HUES48 (cell line): ENCODE results near the gene THRB.

Experiments used
- H3K27ac ChIP-seq: one replicate; pipeline ENCODE4 v1.7.0; 2013; ENCODE audit warnings: low read depth, low read length, inconsistent platforms
- H3K27me3 ChIP-seq: 2 replicates; pipeline ENCODE4 v1.6.1; 2013; ENCODE audit warnings: mild to moderate bottlenecking, low read length; ENCODE audit not compliant: control insufficient read depth, insufficient read depth
- H3K36me3 ChIP-seq: 2 replicates; pipeline ENCODE4 v1.6.1; 2013; ENCODE audit warnings: low read length; ENCODE audit not compliant: control insufficient read depth, insufficient read depth
- H3K4me1 ChIP-seq: 2 replicates; pipeline ENCODE4 v1.6.1; 2013; ENCODE audit warnings: mild to moderate bottlenecking, low read length; ENCODE audit not compliant: control insufficient read depth, insufficient read depth
- H3K4me3 ChIP-seq: 2 replicates; pipeline ENCODE4 v1.5.1; 2013; ENCODE audit warnings: mild to moderate bottlenecking, low read depth, low read length
- H3K9ac ChIP-seq: 2 replicates; pipeline ENCODE4 v1.6.1; 2013; ENCODE audit warnings: mild to moderate bottlenecking, low read depth, low read length, moderate library complexity
- H3K9me3 ChIP-seq: 2 replicates; pipeline ENCODE4 v1.6.1; 2013; ENCODE audit warnings: low read length; ENCODE audit not compliant: control insufficient read depth, insufficient read depth

The THRB gene

DNA sequence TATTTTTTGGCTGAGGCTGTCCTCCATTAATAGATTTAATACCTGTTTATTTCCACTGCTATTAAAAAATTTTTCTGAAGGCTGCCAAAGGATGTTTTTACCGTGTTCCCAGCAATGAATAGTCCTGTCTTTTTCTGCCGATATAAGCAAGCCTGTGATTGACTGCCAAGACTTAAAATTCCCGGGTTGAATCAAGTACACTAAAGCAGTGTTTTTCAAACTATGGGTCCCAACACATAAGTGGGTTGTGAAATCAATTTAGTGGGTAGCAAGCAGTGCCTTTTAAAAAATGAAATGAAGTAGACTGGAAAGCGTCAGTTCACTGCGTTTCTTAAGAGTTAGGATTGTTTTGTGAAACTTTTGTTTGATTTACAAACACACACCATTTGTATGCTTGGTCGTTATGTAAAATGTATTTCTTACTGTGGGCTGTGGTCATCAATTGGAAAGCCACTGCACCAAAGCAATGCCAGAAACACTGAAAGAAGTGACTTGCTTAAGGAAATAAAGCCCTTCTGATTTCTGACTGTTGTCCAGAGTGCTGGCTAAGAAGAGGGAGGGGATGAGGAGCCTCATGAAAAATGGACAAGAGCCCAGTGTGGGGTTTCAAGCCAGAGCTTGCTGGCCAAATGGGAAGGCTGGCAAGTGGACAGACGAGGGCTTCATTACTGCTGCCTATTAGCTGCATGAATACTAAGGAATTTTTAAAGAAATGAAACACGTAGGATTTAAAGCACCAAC, 206.0 kb downstream of the THRB start:
- Histone ChIP-seq H3K4me3 (no peak overlapping the region), H3K36me3 (no peaks in the 10 kb centered on the region), H3K27me3 (no peaks in the 10 kb centered on the region), H3K27ac (no peak overlapping the region), H3K9ac (no peak overlapping the region), H3K4me1 (no peaks in the 10 kb centered on the region), H3K9me3 (no peaks in the 10 kb centered on the region)

DNA sequence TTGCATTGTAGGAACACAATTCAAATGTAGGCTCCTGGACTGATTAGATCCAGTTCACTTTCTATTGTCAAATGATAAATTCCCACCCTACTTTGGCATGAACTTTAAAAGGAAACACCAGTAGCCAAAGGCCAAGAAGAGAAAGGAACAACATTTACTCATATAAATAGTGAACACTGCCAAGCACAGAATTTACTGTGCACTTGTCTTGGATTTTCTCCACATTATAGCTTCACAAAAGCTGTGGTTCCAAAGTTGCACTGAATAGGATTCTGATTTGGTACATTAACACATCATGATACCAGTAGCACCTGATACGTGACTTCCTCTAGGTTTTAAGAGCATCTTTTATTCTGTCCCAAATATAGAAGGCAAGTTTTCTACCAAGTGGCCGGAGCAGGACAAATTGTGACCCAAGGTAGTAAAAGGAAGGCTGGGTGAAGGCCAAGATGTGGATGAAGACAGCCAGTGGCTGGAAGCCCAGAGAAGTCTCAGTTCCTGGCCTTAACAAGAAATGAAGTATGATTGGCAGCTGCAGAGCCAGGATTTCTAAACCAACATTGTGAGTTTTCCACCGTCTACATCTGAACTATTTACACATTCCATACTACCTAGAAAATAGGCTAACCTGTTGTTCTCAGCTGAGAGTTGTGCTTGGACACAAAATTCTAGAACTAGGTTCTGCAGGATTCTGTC, 206.7 kb downstream of the THRB start:
- H3K27me3 ChIP-seq: no peaks in the 10 kb centered on the region
- H3K9ac ChIP-seq: no peak overlapping the region
- H3K36me3 ChIP-seq: no peaks in the 10 kb centered on the region
- no peak overlapping the region for H3K4me3 ChIP-seq
- no peaks in the 10 kb centered on the region for H3K9me3 ChIP-seq
- no peaks in the 10 kb centered on the region for H3K4me1 ChIP-seq
- no peak overlapping the region for H3K27ac ChIP-seq

DNA sequence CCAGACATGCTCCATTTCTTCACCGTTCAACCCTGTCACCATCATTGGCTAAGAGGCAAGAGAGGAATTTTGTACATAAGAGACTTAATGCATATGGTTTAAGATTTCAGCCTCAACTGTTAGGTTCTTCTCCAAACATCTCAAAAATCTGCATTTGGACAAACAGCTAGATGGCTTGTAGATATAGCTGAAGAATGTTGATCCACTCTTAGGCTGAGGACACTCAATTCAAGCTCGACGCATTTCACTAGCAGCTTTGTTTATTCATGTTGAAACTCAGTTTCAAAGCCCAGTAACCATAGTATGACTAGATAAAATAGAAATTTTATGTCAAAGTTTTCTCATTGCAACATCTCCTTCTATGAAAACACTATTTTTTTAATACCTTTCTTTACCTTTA, 208.2 kb downstream of the THRB start:
- Histone ChIP-seq H3K4me1 (no peaks in the 10 kb centered on the region), H3K9ac (no peak overlapping the region), H3K27me3 (no peaks in the 10 kb centered on the region), H3K27ac (no peak overlapping the region), H3K4me3 (no peak overlapping the region), H3K9me3 (no peaks in the 10 kb centered on the region), H3K36me3 (no peaks in the 10 kb centered on the region)

DNA sequence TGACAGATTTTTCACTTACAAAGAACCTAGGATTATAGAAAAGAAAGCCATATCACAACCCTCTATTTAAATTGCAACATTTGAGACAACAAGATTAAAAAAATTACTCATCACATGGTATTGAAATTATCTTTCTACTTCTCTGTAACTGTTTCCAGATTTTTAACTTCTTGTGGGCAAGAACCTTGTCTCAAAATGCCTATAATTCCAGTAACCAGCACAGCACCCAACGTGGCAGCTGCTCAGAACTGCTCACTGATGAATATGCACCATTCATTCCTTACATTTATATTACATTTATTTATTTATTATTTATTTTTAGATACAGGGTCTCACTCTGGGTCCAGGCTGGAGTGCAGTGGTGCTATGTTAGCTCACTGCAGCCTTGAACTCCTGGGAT, 216.1 kb downstream of the THRB start:
- H3K9ac ChIP-seq: no peak overlapping the region
- H3K4me1 ChIP-seq: no peaks in the 10 kb centered on the region
- H3K36me3 ChIP-seq: no peaks in the 10 kb centered on the region
- H3K27ac ChIP-seq: no peak overlapping the region
- H3K9me3 ChIP-seq: no peaks in the 10 kb centered on the region
- no peak overlapping the region for H3K4me3 ChIP-seq
- H3K27me3 ChIP-seq: no peaks in the 10 kb centered on the region

- Histone ChIP-seq H3K36me3 (no peaks in the 10 kb centered on the region), H3K27ac (no peak overlapping the region)
These were observed 221.2 kb downstream of the THRB start for GRCh38 chr3:24273491-24273890.

DNA sequence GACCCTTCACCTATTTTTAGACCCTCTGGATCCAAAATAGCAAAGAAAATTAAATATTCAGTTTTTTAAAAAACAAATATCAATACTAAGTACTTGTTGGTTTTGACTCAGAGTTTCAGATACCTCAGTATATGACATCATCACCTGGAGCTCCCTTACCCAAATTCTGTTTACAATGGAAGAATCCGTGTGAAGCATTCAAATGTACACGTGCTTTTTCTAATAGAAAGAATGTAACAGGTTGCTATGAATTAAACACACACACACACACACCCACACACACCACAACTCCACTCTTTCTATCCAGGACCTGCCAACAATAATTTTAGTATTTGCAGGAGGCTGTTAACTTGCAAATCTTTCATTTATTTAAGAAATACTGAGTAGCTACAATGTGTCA, 221.8 kb downstream of the THRB start:
- no peak overlapping the region for H3K27ac ChIP-seq
- H3K9ac ChIP-seq: no peak overlapping the region

More at GRCh38 chr3:24273491-24273890, 221.2 kb downstream of the THRB start:
- Histone ChIP-seq H3K9me3 (no peaks in the 10 kb centered on the region), H3K9ac (no peak overlapping the region), H3K4me3 (no peak overlapping the region), H3K27me3 (no peaks in the 10 kb centered on the region), H3K4me1 (no peaks in the 10 kb centered on the region; the same call in 1 of the 2 replicates)

GRCh38 chr3:24272408-24272807, 222.2 kb downstream of the THRB start:
- no peak overlapping the region for H3K27ac ChIP-seq
- H3K4me1 ChIP-seq: no peaks in the 10 kb centered on the region; the same call in 1 of the 2 replicates
- no peaks in the 10 kb centered on the region for H3K36me3 ChIP-seq
- H3K27me3 ChIP-seq: no peaks in the 10 kb centered on the region
- H3K4me3 ChIP-seq: no peak overlapping the region
- H3K9me3 ChIP-seq: no peaks in the 10 kb centered on the region
- H3K9ac ChIP-seq: no peak overlapping the region

More for the DNA sequence above, 221.8 kb downstream of the THRB start:
- no peaks in the 10 kb centered on the region for H3K27me3 ChIP-seq
- H3K4me1 ChIP-seq: no peaks in the 10 kb centered on the region; the same call in 1 of the 2 replicates
- H3K36me3 ChIP-seq: no peaks in the 10 kb centered on the region
- no peak overlapping the region for H3K4me3 ChIP-seq
- no peaks in the 10 kb centered on the region for H3K9me3 ChIP-seq

DNA sequence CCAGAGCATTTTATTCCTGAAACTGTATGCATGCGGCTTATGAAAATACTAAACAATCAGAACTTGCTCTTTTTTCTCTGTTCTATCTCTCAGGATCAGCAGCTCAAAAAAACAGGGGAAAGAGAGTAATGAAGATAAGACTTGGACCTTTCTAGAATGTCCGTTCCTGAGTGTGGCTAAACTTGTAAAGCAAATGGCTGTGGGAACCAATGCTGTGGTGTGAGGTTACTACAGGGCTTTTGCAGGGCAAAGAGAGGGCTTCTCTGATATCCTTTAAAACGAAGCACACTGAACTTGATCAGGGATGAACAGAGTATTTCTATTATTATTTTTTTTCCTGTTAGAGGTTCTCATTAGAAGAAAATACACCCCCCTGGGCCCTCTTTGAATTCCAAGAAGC, 223.4 kb downstream of the THRB start:
- no peaks in the 10 kb centered on the region for H3K9me3 ChIP-seq
- H3K27ac ChIP-seq: no peak overlapping the region

GRCh38 chr3:24270744-24271143, 223.9 kb downstream of the THRB start:
- H3K27me3 ChIP-seq: no peaks in the 10 kb centered on the region
- no peaks in the 10 kb centered on the region for H3K9me3 ChIP-seq
- H3K4me1 ChIP-seq: no peaks in the 10 kb centered on the region; the same call in 1 of the 2 replicates
- no peak overlapping the region for H3K9ac ChIP-seq
- H3K27ac ChIP-seq: no peak overlapping the region
- no peaks in the 10 kb centered on the region for H3K36me3 ChIP-seq
- no peak overlapping the region for H3K4me3 ChIP-seq

More for the DNA sequence above, 223.4 kb downstream of the THRB start:
- H3K9ac ChIP-seq: no peak overlapping the region
- no peaks in the 10 kb centered on the region for H3K36me3 ChIP-seq
- no peak overlapping the region for H3K4me3 ChIP-seq
- H3K27me3 ChIP-seq: no peaks in the 10 kb centered on the region
- H3K4me1 ChIP-seq: no peaks in the 10 kb centered on the region; the same call in 1 of the 2 replicates

DNA sequence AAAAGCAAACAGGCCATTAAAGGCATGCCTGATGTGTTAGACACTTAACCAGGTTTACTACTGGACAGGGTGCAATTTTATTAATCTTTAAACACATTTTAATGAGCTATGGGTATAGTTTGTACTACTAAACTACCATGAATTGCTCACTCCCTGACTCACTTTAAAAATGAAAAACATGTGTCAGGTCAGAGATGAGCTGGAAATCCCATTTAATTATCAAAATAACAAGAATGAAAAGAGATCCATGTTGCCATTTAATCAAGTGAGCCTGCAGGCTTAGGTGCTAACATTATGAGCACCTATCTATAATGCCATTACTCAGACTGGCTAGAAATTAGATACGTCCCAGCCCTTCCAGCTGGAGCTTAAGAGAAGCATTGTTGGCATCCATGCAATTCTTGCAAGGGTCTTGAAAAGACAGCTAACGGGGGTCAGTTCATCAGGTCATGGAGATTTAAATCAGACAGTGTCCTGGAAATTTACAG, 224.4 kb downstream of the THRB start:
- no peaks in the 10 kb centered on the region; the same call in 1 of the 2 replicates for H3K4me1 ChIP-seq
- H3K27ac ChIP-seq: no peak overlapping the region
- no peak overlapping the region for H3K9ac ChIP-seq
- no peak overlapping the region for H3K4me3 ChIP-seq
- no peaks in the 10 kb centered on the region for H3K36me3 ChIP-seq
- H3K9me3 ChIP-seq: no peaks in the 10 kb centered on the region
- no peaks in the 10 kb centered on the region for H3K27me3 ChIP-seq

DNA sequence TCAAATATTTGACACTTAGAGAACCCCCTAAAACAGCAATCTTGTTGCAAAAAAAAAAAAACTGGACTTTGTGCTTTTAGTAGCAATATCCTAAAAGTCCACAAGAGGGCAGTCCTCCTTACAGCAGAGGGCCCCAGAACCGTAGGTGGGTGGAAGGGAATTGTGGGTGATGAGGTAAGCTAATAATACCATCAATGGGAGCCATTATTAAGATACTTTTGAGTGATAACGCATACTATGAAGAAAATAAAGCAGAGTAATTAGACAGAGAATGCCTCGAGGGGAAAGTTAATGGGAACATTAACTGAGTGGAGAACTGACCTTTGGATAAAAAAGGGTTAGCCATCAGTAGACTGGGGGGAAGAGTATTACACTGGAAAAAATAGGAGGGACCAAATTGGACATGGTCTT, 229.9 kb downstream of the THRB start:
- no peaks in the 10 kb centered on the region for H3K9me3 ChIP-seq
- H3K4me1 ChIP-seq: no peaks in the 10 kb centered on the region
- H3K9ac ChIP-seq: no peak overlapping the region
- H3K4me3 ChIP-seq: no peak overlapping the region
- H3K27ac ChIP-seq: no peak overlapping the region
- no peaks in the 10 kb centered on the region for H3K36me3 ChIP-seq
- no peaks in the 10 kb centered on the region for H3K27me3 ChIP-seq
